ENCODE results near the gene LPP. TPM values are rescaled to one million over a fixed set of nuclear protein-coding genes. Genes with fewer than 3 reads are reported as not detected.
A peak's percentile ranks its signal among the peaks of the same experiment; 100 is the strongest.

The LPP gene
- total and polyA plus RNA-seq, 2 of the 13 experiments (the other 11 are each of a cell fraction or from before 2014, with no cell fraction given): 19.2 to 29.9 TPM

GRCh38 chr3:188217011-188217463, 63.1 kb downstream of the LPP start:
- FAIRE-seq (no peak), DNase-seq (ENCODE audit: low spot score) (no peak), ATAC-seq (no peak)
- no peak overlapping the region for H3K4me3 ChIP-seq (replicated peaks in 1 of 3; ENCODE audit: insufficient read depth in 1 of 3, low read depth in 2 of 3, low read length in 3 of 3)
- no peak overlapping the region for H3K4me2 ChIP-seq (ENCODE audit: low read depth, low read length)
- in situ Hi-C loops (cut with HindIII; ENCODE audit: extremely low pct_ligation_motif_present, low pct_unique_long_range_greater_than_20kb) (loop anchor here (25.0 kb wide), 1 partner anchor 745 kb away; no protein-coding TSS in a partner anchor), intact Hi-C loops (cut with micrococcal nuclease; ENCODE audit: unreplicated experiment) (no loop called here)
- H3K9me3 ChIP-seq (ENCODE audit: low read length): no peaks in the 10 kb centered on the region
- peaks cover 76% of the 10 kb centered on the region for H3K79me2 ChIP-seq (ENCODE audit: insufficient read depth, low read length)
- H4K20me1 ChIP-seq (ENCODE audit: insufficient read depth, low read length): no peaks in the 10 kb centered on the region
- CTCF ChIA-PET (ENCODE audit: low intra/inter-chr PET ratio, low total read pairs): no interaction called here
- TF ChIP-seq ZNF570 (CRISPR knock-in tag; IDR thresholded peaks at IDR 0.05; ENCODE audit: borderline replicate concordance): no peak
- no peak for TF ChIP-seq CERS6 (CRISPR knock-in tag; IDR thresholded peaks at IDR 0.05)
- no peak for TF ChIP-seq ZNF83 (CRISPR knock-in tag; IDR thresholded peaks at IDR 0.05; ENCODE audit: borderline replicate concordance)
- peak; percentile 12 for TF ChIP-seq RBM22 (optimal IDR thresholded peaks at IDR 0.05; ENCODE audit: low read length)
- no peak for TF ChIP-seq ZNF567 (CRISPR knock-in tag; IDR thresholded peaks at IDR 0.05; ENCODE audit: borderline replicate concordance)
- TF ChIP-seq GATA4 (IDR thresholded peaks at IDR 0.05; ENCODE audit: borderline replicate concordance, low read depth): no peak
- no peak overlapping the region for H3K9ac ChIP-seq (ENCODE audit: insufficient read depth, low read depth, low read length)
- H3K27me3 ChIP-seq (ENCODE audit: control insufficient read depth in 1 of 2, insufficient read depth in 2 of 2, low read length in 2 of 2): no peaks in the 10 kb centered on the region
- POLR2A ChIA-PET: no interaction called here
- peaks cover 95% of the 10 kb centered on the region for H3K4me1 ChIP-seq (ENCODE audit: insufficient read depth, low read length)
- no peak overlapping the region for H3K27ac ChIP-seq (ENCODE audit: extremely low read length, insufficient read depth, low read length)
- no peak overlapping the region for H2AFZ ChIP-seq (ENCODE audit: low read length)
- no TSS peak for BruUV-seq (replicated peaks)
- 89% methylated on average over 4 of the region's 4 CpGs for WGBS (ENCODE audit: low lambda C conversion rate)
- peaks cover 3 to 5% of the 10 kb centered on the region in 2 experiments; a peak in 3 of 5 replicates for H3K36me3 ChIP-seq (replicated peaks in 1 of 2; ENCODE audit: control insufficient read depth in 1 of 2, insufficient read depth in 2 of 2, low read length in 2 of 2)

- in situ Hi-C loops (cut with HindIII; ENCODE audit: extremely low pct_ligation_motif_present, low pct_unique_long_range_greater_than_20kb) (loop anchor here (25.0 kb wide), 1 partner anchor 745 kb away; no protein-coding TSS in a partner anchor), intact Hi-C loops (cut with micrococcal nuclease; ENCODE audit: unreplicated experiment) (no loop called here)
- ChIA-PET CTCF (ENCODE audit: low intra/inter-chr PET ratio, low total read pairs) (no interaction called here), POLR2A (no interaction called here)
- Histone ChIP-seq H3K27ac (ENCODE audit: extremely low read length, insufficient read depth, low read length) (no peak overlapping the region), H2AFZ (ENCODE audit: low read length) (no peak overlapping the region), H3K9me3 (ENCODE audit: low read length) (no peaks in the 10 kb centered on the region), H3K36me3 (replicated peaks in 1 of 2; ENCODE audit: control insufficient read depth in 1 of 2, insufficient read depth in 2 of 2, low read length in 2 of 2) (peaks cover 3 to 5% of the 10 kb centered on the region in 2 experiments; a peak in 3 of 5 replicates), H3K9ac (ENCODE audit: insufficient read depth, low read depth, low read length) (no peak overlapping the region), H3K4me3 (replicated peaks in 1 of 3; ENCODE audit: insufficient read depth in 1 of 3, low read depth in 2 of 3, low read length in 3 of 3) (no peak overlapping the region), H3K79me2 (ENCODE audit: insufficient read depth, low read length) (peaks cover 77% of the 10 kb centered on the region), H3K27me3 (ENCODE audit: control insufficient read depth in 1 of 2, insufficient read depth in 2 of 2, low read length in 2 of 2) (no peaks in the 10 kb centered on the region), H3K4me1 (ENCODE audit: insufficient read depth, low read length) (peaks cover 95% of the 10 kb centered on the region), H4K20me1 (ENCODE audit: insufficient read depth, low read length) (no peaks in the 10 kb centered on the region), H3K4me2 (ENCODE audit: low read depth, low read length) (no peak overlapping the region)
- FAIRE-seq (no peak), ATAC-seq (no peak; the same call in 2 of the 3 replicates), DNase-seq (ENCODE audit: low spot score) (no peak)
- no peak for TF ChIP-seq MAF1 (CRISPR knock-in tag; IDR thresholded peaks at IDR 0.05; ENCODE audit: borderline replicate concordance)
- no peak for TF ChIP-seq FOXO1 (CRISPR knock-in tag; IDR thresholded peaks at IDR 0.05)
- TF ChIP-seq RFX1 (IDR thresholded peaks at IDR 0.05): no peak
- no peak for TF ChIP-seq ZBTB7A (CRISPR knock-in tag; IDR thresholded peaks at IDR 0.05)
- TF ChIP-seq SP5 (CRISPR knock-in tag; IDR thresholded peaks at IDR 0.05; ENCODE audit: borderline replicate concordance, low read depth): no peak
- TF ChIP-seq POLR2AphosphoS2 (IDR thresholded peaks at IDR 0.05; ENCODE audit: low read depth, low read length): no peak
- no peak for TF ChIP-seq DNMT3B (CRISPR knock-in tag; conservative IDR thresholded peaks at IDR 0.05)
- no peak for TF ChIP-seq NFRKB (IDR thresholded peaks at IDR 0.05)
- TF ChIP-seq ZNF512 (CRISPR knock-in tag; IDR thresholded peaks at IDR 0.05): no peak
- TF ChIP-seq KLF9 (CRISPR knock-in tag; IDR thresholded peaks at IDR 0.05; ENCODE audit: low read depth): no peak
- no peak for TF ChIP-seq KLF13 (CRISPR knock-in tag; IDR thresholded peaks at IDR 0.05)
- TF ChIP-seq CCAR2 (optimal IDR thresholded peaks at IDR 0.05; ENCODE audit: low read depth, low read length): no peak
- TF ChIP-seq THYN1 (CRISPR knock-in tag; IDR thresholded peaks at IDR 0.05; ENCODE audit: borderline replicate concordance, low read depth): no peak
- no peak for TF ChIP-seq NRL (CRISPR knock-in tag; IDR thresholded peaks at IDR 0.05; ENCODE audit: borderline replicate concordance)
- no TSS peak for BruUV-seq (replicated peaks)
- 64% methylated on average over 4 of the region's 4 CpGs for WGBS (ENCODE audit: low lambda C conversion rate)
Measured at GRCh38 chr3:188217726-188218125, 63.8 kb downstream of the LPP start.
